Esophagus mucosa (tissue), 1 donor: Measurements from ENCODE around the gene SLC38A6. TPM values are rescaled to one million over a fixed set of nuclear protein-coding genes. Genes with fewer than 3 reads are reported as not detected.
A peak's percentile ranks its signal among the peaks of the same experiment; 100 is the strongest.

Experiments used
- ATAC-seq: fragments of 200-7000 bp; cut with Tn5 transposase; one replicate; pipeline ENCODE4 v1.9.1; 2020
- total RNA-seq: library from RNA; stranded (reverse); gene quantifications from one replicate; pipeline ENCODE4 v1.2.4, GENCODE V29; 2023
- donor health status: DM: yes; HTN: yes; CAD: no.

SLC38A6 gene
- total RNA-seq: 3.4 TPM

GRCh38 chr14:60980811-60981632, at the start of gene SLC38A6, which contains the start of gene TRMT5:
SLC38A6 (plus strand) TSS chr14:60981245; CDS start chr14:60981278, 33 bp downstream.
TRMT5 (minus strand) TSS chr14:60981079; CDS start chr14:60980973, 106 bp downstream.
- peak; percentile 99 for ATAC-seq

DNA sequence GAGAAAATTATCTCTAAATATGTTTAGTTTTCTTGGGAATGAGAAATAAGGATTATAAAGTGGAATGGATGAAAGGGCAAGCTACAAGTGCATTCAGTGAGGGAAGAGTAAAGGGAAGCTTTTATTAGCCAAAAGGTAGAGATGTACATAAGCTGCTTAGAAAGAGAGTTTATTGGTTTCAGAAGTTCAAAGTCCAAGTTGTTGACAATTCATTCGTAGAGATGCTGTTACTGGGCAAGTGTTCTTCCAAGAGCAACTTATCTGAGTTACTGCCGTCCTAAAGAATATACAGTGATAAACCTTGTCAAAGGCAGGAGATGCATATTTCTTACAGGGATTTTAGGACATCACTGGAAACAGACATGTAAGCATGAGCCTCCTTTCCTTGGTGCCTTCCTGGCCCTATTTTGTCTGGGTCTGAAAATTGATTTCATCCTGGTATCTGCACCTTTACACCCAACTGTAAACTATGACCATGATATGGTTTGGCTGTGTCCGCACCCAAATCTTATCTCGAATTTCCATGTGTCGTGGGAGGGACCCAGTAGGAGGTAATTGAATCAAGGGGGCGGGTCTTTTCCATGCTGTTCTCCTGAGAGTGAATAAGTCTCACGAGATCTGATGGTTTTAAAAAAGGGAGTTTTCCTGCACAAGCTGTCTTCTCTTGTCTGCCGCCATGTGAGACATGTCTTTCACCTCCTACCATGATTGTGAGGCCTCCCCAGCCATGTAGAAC, 47.0 kb upstream of the SLC38A6 start:
- ATAC-seq: no peak

DNA sequence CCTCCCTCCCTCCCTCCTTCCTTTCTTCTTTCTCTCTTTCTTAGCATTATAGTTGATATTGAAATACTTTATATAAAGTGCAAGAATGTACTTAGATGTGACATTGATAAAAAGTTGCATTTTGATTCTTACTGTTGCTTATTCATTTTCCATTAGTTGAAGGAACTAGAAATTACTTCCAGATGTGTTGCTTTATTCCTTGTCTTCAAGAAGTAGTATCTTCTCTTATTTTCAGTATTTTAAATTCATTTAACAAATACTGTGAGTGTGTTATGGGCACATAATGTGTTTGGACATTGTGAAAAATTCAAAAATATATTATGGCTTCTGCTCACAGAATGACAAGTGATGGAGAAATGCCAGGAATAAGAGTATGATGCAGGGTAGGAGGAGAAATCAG, 45.7 kb upstream of the SLC38A6 start:
- no peak for ATAC-seq

GRCh38 chr14:60943637-60944032, 37.4 kb upstream of the SLC38A6 start:
- ATAC-seq: no peak

DNA sequence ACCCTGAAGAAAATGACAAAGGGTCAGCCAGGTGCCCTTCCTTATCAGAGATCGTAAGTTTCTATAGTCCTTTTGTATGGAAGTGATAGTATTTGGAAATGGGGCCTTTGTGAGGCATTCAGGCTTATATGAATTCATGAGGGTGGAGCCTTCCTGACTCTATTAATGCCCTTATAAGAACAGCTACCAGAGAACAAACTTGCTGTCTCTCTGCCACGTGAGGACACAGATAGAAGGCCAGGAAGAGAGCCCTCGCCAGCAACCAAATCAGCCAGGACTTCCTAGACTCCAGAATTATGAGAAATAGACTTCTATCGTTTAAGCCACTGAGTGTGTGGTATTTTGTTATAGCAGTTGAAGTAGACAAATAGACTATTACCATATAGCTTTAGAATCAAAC, 36.8 kb upstream of the SLC38A6 start:
- ATAC-seq: no peak

DNA sequence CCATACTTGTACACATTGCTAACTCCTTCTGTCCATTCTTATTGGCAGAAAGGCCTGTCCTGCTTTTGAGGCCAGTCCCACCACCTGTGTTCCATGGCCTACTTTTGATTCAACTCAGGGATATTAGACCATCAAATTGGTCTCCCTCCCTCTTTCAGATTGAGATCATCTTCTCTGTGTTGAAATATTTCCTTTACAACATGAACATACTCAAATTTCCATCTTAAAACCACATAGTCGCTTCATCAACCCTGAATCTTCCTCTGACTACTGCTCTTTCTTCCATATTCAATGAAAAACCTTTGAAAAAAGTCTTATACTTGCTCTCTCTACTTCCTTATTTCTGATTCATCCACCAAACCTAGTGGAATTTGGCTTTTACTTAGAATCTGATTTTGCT, 35.1 kb upstream of the SLC38A6 start:
- ATAC-seq: no peak

DNA sequence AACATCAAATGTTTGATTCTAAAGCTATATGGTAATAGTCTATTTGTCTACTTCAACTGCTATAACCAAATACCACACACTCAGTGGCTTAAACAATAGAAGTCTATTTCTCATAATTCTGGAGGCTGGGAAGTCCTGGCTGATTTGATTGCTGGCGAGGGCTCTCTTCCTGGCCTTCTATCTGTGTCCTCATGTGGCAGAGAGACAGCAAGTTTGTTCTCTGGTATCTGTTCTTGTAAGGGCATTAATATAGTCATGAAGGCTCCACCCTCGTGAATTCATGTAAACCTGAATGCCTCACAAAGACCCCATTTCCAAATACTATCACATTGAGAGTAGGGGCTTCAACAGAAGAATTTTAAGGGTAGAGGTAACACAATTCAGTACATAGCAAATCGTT, 34.3 kb upstream of the SLC38A6 start:
- ATAC-seq: no peak

DNA sequence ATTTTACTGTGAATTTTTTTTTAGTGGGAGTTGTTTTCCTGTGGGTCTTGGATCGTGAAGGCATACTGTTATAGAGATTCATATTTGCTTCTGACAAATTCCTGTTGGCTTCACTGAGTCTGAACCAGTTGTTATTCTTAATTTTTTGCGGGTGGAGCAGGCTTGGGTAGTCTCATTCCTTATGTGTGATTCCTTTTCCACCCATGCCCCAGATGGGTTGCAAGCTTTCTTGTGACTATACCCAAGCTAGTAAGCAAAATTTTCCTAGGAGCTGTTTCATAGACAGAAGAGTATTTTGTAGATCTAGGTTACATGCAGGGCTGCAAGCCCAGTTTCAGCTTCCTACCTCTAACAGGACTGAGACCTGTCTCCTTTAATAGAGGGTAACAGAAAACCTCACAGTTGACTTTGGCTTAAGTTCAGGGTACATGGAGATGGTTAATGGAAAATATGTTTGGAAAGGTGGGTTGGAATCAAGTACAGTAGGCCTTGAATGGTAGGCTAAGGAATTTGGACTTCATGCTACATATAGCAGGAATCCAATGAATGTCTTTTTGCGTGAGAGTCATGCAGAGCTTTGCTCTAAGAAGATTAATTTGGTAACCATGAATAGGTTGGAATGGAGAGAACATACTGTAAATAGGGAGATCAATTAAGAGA, 29.1 kb upstream of the SLC38A6 start:
- ATAC-seq: no peak

- ATAC-seq: no peak
Measured at GRCh38 chr14:60956202-60956601, 24.8 kb upstream of the SLC38A6 start.

- no peak for ATAC-seq
Measured at GRCh38 chr14:60956632-60957031, 24.4 kb upstream of the SLC38A6 start.

GRCh38 chr14:60958146-60958545, 22.9 kb upstream of the SLC38A6 start:
- no peak for ATAC-seq

DNA sequence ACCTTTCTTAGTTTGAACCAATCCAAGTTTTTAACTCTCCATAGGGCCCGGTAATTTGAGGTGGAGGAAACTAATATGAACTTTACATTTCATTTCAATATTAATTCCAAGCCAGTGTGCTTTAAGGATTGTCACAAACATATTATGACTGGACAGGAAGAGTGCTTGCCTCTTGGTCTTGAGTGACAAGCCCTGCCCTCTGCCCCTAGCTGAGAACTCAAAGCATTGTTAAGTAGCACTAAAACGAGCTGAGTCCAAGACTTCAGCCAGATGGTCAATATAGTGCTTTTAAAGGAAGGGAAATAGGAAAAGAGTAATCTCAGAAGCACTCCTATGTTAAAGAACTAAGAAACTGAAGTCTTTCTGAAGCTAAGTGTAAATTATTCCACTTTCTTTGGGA, 17.3 kb upstream of the SLC38A6 start:
- no peak for ATAC-seq

GRCh38 chr14:60964904-60965303, 16.1 kb upstream of the SLC38A6 start:
- ATAC-seq: no peak

DNA sequence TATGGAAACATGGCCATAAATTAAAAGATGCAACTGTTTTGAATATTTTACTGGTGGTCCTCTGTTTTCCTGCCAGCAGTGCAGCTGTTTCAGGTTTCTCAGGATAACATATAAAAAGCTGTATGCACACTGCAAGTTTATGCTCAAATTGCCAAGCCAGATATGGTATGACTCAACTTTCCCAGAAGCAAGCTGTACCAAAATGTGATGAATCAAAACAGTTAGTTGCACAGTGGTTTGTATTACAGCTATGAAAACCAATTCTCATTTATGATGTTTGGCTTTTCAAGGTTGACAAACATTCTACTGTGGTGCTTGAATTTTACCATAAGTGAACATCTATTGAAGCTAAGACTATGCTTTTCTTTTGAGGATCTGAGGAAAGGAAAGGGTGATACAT, 15.6 kb upstream of the SLC38A6 start:
- no peak for ATAC-seq

DNA sequence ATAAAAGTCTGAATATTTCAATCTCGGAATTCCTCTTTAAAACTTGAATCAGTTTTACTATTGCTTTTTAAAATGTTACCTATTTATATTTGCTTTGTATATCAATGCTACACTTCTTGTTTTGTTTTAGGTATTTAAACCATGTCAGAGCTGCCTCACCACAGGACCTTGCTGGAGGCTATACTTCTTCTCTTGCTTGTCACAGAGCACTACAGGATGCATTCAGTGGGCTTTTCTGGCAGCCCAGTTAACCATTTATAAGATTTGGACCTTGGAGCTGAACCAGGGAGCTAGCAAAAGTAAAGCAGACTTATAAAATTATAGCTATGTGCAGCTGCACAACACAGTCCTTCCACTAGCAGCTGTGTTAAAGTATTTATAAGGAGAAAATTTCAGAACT, 12.9 kb upstream of the SLC38A6 start:
- no peak for ATAC-seq

GRCh38 chr14:60968671-60969070, 12.4 kb upstream of the SLC38A6 start:
- ATAC-seq: no peak

DNA sequence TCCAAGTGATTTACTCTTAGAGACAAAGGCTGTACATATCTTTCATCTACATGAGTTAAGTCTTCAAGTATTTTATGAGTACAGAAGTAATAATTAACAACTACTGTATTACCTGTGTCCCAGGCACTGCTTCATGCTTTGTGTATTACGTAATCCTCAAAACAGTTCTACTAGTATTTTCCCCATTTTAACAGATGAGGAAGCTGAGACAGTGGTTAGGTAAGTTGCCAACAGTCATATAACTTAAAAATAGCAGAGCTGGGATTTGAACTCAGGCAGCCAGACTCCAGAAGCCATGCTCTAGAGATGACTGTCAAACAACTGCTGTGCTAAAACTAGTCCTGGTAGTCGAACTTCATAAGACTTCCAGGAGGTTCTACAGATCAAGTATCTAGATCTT, 10.9 kb upstream of the SLC38A6 start:
- ATAC-seq: no peak

- no peak for ATAC-seq
Measured at GRCh38 chr14:60971271-60971670, 9.8 kb upstream of the SLC38A6 start.

DNA sequence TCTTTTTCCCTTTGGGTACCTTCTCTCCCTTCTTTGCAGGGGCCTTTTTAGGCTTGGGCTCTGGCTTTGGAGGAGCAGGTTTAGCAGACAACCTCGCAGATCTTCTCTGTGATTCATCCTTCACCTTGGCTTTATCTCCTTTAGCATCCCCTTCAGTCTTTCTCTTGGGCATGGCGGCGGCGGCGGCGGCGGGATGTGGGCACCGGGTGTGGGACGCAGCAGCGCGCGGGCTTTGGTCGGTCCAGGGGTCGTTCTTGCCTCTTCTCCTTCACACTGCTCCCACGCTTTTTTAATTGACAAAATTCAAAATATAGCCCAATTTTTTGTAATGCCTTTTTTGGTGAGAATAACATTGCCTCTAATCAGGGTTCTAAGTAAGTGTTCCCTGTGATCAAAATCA, 8.8 kb upstream of the SLC38A6 start:
- no peak for ATAC-seq

DNA sequence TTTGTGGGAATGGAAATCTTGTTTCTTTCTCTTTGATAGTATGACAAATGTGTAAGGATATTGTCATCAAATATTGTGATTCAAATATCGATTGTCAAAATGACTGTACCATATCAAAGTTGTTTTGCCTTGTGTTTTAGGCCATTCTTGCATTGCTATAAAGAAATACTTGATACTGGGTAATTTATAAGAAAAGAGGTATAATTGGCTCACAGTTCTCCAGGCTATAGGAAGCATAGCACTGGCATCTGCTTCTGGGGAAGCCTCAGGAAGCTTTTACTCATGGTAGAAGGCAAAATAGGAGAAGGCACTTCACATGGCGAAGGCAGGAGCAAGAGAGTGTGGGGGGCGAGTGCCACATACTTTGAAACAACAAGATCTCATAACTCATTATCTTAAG, 8.0 kb upstream of the SLC38A6 start:
- no peak for ATAC-seq

DNA sequence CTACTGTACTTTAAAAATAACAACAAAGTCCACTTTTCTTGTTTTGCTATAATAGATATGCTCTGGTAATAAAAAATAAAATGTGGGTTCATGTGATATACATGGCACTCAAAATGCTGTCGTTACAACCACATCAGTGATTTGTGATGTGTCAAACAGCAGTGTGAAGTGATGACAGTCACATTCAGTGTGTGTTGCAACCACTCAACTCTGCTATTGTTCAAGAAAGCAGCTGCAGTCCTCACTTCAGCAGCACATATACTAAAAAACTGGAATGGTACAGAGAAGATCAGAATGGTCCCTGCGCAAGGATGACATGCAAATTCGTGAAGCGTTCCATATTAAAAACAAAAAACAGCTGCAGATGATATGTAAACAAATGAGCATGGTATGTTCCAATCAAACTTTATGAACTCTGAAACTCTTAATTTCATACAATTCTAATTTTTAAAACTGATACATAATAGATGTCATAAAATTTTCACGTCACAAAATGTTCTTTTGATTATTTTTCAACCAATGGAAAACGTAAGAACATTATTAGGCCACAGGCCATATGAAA, 6.9 kb upstream of the SLC38A6 start:
- ATAC-seq: no peak

DNA sequence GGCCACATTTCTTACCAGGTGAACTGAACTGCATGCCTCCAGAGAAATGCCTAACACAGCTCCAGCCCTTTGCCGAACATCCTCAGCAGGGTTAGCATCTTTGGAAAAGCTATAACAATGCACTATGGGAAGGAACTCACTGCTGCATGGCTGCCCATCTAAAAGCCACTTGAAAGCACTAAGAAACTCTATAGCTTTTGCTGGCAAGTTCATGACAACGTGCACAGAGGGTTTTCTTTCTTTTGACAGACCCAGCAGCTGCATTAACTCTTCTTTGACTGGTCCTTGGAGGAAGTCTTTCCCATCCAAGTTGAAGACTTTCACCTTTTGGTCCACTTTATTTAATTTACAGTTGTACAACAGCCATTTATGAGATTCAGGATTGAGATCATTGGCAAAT, 5.5 kb upstream of the SLC38A6 start:
- ATAC-seq: no peak

DNA sequence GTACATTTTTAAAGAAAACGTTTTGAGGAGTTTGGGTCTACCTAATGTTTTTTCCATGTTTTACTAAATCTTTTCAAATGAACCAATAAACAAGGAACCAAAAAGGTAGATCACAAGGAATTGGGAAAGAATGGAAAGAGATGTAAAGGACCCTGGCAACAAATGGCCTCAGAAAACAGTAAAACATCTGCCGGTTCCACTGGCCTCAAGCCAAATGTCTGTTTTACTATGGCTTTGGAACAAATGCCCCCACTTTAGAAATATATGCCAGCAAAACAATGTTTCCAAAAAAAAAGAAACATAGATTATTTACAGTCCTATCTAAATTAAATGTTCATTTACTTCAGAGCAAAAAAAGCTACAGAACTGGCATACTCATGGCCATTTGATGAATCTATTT, 3.2 kb upstream of the SLC38A6 start:
- ATAC-seq: no peak
